Right lobe of liver (tissue), 4 donors: ENCODE measurements around the gene TMPRSS9.

Experiments
- POLR2A ChIP-seq: fragments of 450-650 bp; IDR thresholded peaks from one replicate; pipeline ENCODE4 v1.6.1; 2017; ENCODE audit warnings: antibody characterized with exemption, mild to moderate bottlenecking
- TF ChIP-seq, protein P1 (sequence below), 4 donors: fragments of 200-600 bp in 3 of 4; fragments of 450-650 bp in 1 of 4; IDR thresholded peaks; one replicate each; pipeline versions ENCODE4 v1.5.1 to v1.8.0; 2016 to 2022; ENCODE audit warnings: antibody characterized with exemption in 4 of 4, mild to moderate bottlenecking in 2 of 4
- donor health status: DM: no; HTN: no; CAD: no.
- donor health status: DM: no; HTN: no; CAD: no.
- donor health status: DM: no; HTN: yes; CAD: no.

DNA sequence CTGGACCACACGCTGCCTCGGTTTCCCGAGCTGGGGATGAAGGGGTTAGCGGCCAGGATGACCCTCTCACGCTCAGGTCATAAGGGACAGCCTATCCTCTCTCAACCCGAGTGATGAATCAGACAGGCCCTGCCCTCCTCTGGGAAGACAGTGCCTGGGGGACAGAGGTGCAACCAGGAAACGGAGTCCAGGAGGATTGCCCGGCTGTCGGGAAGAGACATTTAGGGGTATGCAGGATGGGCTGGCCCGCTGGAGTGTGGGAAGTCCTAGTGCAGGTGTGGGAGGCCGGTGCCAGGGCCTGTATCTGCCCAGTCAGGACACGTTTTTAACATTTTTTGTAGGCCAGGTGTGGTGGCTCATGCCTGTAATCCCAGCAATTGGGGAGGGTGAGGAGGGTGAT is 40.0 kb upstream of the TMPRSS9 start:
- TF ChIP-seq, protein P1, sequence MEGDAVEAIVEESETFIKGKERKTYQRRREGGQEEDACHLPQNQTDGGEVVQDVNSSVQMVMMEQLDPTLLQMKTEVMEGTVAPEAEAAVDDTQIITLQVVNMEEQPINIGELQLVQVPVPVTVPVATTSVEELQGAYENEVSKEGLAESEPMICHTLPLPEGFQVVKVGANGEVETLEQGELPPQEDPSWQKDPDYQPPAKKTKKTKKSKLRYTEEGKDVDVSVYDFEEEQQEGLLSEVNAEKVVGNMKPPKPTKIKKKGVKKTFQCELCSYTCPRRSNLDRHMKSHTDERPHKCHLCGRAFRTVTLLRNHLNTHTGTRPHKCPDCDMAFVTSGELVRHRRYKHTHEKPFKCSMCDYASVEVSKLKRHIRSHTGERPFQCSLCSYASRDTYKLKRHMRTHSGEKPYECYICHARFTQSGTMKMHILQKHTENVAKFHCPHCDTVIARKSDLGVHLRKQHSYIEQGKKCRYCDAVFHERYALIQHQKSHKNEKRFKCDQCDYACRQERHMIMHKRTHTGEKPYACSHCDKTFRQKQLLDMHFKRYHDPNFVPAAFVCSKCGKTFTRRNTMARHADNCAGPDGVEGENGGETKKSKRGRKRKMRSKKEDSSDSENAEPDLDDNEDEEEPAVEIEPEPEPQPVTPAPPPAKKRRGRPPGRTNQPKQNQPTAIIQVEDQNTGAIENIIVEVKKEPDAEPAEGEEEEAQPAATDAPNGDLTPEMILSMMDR (IDR thresholded peaks at IDR 0.05) = no peak
- TF ChIP-seq POLR2A = no peak
